UCSD-AML1 (cell line): Measurements from ENCODE around the gene CNTNAP5.

Experiments used
- DNase-seq: peaks from one replicate; lab custom pipeline; 2025; ENCODE audit not compliant: unreplicated experiment; lab: John Stamatoyannopoulos, UW

The CNTNAP5 gene

DNA sequence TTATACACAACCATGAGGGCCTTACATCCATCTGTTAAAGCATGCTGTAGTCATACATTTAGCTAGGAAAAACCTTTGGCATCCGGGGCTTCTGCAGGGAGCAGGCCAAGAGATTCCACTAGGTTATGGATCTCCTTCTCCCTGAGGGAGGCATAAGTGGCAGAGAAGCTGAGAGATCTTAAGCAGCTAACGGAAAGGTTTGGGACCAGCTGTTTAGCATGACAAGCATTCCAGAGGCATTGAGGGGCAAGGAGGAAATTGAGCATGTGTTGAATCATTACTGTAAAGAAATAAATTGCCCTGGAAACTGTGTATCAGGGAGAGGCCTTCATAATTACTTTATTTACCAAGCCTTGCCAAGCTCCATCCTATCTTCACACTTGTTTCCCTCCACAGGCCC, 643.1 kb downstream of the CNTNAP5 start:
- DNase-seq, result no peak

GRCh38 chr2:124670187-124670586, 645.1 kb downstream of the CNTNAP5 start:
- no peak for DNase-seq

- no peak for DNase-seq
Measured at GRCh38 chr2:124678043-124678442, 653.0 kb downstream of the CNTNAP5 start.

DNA sequence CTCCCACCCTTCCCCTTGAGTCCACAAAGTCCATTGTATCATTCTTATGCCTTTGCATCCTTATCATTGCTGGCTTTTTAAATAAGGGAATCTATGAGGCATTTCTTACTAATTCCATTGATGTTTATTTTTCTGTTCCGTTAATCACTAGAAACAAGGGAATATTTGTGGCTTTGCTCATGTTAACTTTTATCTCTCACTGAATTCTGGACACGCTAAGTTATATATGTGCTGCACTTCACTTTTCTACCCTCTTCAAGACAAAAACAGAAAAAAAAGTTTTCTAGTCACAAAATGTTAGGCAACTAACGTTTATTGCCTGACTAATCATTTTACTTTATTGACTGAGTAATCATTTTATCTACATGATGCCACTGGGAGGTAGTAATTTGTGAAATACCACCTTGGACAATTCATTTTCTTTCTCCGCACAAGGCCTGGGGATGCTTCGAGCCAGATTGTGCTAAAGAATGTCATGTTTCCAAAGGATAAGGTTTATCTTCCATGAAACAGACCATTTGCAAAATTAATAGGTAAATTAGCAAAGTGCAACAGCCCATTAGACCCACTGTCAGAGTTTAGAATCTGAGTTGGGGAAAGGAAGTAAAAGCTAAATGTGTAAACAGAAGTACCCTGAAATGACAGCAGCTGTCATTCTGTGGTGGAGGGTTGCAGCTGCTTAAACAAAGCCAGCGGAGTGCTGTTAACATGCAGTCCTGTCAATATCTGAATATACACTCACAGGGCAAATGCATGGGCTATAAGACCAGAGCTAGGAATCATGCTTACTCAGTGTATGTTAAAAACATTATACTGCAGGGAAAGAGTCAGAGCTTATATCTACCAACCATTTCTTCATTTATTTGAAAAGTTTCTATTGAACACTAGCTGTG, 658.7 kb downstream of the CNTNAP5 start:
- DNase-seq, result no peak

DNA sequence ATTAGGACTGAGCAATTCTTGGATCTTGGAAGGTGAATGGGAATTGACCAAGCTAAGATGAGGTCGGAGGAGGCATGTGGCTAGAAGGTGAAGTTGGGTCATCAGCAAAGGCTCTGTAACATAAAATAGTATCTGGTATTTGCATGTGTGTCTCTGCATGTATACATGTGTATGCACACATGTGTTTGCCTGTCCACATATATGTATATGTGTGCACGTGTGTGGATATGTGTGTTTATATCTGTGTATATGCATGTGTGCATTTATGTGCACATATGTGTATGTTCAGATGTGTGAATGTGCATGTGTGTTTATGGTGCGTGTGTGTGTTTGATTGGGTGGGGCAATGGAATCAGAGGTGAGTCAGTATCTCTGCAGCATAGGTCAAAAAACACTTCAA, 664.3 kb downstream of the CNTNAP5 start:
- DNase-seq, result no peak

GRCh38 chr2:124692216-124692615, 667.1 kb downstream of the CNTNAP5 start:
- DNase-seq, result no peak

- DNase-seq, result no peak
Measured at GRCh38 chr2:124692707-124693106, 667.6 kb downstream of the CNTNAP5 start.

DNA sequence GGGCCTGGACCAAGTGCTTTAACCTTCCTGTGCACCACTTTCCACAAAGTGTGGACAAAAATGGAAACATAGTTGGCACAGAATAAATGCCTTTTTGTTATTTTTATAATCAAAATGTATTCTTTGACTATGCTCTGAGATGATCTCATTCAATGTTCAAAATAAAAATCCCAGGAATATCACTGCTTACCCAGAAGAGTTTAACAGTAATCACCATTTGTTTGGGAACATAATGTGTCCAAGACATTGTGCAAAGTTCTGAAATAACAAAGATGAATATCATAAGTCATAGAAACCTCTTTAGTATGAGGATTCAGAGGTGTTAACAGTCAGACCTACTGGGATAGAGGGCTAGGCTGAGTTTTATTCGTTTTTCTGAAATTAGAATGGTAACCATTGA, 668.1 kb downstream of the CNTNAP5 start:
- DNase-seq, result no peak

DNA sequence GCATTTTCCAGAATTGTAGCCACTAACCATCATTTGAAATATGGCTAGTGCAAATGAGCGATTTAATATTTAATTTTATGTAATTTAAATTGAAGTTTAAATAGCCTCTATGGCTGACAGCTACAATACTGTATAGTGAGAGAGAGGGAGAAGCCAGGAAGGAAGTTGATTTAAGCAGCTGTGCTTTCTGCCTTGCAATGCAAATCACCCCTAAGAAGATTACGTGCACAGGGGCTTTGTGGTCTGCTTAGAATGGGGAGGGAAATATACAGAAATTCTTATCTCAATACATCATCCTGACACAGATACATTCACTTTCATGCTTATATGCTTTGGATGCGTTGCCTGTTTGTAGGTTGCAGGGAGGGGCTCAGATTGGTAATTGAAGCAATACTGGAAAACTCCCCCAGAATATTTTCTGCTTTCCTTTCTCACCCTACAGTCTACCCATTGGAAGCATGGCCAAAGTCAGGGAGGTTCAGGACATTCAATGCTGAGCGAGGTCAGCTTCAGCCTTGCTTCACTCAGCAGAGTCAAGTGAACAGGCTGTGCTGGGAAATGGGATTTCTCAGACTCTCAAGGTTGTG, 674.0 kb downstream of the CNTNAP5 start:
- DNase-seq, result no peak

DNA sequence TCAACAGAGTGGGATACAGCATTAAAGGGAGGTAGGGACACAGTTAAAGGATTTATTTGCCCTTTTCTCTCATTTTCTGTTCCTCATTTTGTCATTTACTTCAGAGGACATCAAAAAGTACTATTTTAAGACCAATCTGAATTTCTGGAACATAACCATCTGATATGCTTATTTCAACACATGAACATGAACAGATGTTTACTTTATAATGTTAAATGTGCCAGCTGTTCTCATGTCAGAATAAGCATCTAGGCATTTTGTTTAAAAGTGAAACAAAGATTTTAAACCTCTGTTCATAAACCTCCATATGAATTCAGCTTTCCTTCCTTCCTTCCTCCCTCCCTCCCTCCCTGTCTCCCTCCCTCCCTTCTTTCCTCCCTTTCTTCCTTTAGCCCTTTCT, 677.7 kb downstream of the CNTNAP5 start:
- DNase-seq, result no peak

DNA sequence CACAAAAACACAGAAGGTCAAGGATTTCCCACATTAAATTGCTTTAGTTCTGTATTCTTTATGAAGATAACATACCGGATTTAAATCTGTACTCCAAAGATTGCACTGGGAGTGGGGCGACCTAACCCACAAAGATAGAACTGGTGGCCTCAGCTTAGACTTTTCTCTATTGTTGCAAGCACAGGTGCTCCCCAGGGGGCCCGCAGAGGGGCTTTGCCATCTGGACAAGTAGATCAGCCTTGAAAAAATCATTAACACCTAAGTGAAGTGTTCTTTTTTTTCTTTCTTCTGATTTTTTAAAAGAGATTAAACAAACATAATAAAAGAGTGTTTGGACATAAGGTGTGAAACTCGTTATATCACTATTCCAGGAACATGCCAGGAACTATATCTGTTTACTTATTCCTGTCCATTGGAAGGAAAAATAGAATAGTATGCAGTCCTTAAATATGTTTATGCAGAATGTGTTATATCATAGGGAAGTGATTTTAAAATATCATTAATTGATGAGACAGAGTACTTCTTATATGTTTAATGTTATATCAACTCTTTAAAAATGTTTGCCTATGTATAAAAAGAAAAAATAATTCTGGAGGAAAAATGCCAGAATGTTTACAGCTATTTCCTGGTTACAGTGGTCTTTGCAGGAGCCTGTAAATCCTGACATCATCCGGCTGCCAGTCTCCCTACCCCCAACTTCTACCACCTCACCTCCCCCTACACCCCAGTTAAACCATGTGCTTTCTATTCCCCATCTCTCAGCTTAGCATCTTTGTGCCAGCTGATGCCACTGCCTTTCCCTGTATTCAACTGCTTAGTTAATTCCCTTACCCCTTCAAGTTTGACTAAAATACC, 679.2 kb downstream of the CNTNAP5 start:
- DNase-seq, result no peak

DNA sequence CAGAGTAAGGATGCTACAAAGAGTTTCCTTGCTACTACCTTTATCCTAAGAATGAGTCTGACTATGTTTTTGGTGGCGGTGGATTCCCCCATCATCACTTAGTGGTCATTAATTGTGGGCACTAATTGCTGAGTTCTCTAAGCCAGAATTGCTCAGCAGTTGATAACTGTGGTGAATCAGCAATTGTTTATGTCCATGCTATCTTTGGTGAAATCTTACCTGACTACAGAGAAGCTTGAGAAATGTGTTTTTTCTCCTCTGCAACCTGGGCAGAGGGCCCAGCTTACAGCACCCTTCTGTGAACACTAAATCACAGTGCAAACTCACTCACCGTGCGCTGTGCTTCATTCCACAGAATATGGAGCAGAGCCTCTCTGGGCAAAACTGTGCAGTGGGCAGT, 683.6 kb downstream of the CNTNAP5 start:
- no peak for DNase-seq

DNA sequence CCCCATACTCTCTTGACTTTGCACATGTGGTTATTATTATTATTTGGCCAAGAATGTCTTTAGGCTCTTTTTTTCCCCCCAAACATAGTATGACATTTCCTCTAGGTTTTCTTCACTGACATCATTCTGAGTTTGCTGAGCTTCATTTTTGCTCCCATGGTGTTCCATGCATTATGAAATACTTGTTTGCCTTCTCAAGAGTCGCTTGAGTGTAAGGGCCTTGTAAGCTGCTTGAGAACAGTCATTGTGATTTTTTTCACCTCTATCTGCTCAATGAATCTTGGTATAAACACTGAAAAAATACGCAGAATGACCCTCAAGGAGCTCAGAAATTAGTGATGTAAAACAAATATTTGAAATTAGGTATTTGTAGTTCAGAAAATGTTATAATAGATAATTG, 688.9 kb downstream of the CNTNAP5 start:
- no peak for DNase-seq

- no peak for DNase-seq
Measured at GRCh38 chr2:124725187-124725586, 700.1 kb downstream of the CNTNAP5 start.

GRCh38 chr2:124740636-124741035, 715.5 kb downstream of the CNTNAP5 start:
- DNase-seq, result no peak

GRCh38 chr2:124753842-124754241, 728.8 kb downstream of the CNTNAP5 start:
- no peak for DNase-seq

DNA sequence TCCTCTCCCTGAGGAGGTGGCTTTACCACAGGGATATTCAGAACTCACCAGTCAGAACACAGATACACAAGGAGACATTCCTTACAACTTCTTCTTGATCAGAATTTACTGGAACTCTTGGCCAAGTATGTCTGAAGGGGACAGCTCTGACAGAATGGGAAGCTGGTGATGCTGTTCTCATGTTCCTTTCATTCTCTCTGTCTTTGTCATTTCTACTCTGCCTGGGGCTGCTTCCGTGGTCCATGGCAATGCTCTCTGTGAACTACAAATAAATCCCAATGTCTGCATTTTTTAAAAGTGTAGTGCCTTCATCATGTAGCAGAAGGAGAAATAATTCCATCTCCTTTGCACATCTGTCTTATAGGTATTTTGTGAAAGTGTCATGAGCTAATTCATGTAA, 730.3 kb downstream of the CNTNAP5 start:
- no peak for DNase-seq

DNA sequence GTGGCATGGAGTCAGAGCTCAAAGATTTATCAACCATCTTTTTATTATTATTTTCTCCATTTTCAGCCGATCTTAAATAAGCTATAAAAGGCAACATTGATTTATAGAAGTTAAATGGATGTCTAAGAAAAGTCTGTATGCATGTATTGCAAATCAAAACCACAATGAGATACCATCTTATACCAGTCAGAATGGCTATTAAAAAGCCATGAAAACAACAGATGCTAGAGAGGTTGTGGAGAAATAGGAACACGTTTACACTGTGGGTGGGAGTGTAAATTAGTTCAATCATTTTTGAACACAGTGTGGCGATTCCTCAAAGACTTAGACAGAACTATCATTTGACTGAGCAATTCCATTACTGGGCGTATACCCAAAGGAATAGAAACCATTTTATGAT, 731.0 kb downstream of the CNTNAP5 start:
- DNase-seq, result no peak

DNA sequence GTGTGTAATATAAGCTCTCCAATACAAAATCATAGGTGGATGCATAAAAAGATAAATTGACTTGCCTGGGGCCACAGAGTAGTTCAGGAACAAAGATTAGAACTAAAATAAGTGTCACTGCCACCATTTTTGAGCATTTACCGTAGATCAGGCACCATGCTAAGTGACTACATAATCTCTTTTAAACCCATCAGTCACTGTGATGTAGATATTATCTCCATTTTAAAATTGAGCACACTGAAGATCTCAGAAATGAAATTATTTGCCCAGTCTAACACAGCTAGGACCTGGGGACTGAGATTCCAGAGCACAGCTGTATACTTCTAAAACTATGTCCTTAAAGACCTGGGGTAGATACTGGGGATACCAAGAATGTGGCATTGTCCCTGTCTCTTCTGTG, 737.3 kb downstream of the CNTNAP5 start:
- DNase-seq, result no peak

GRCh38 chr2:124763611-124764010, 738.5 kb downstream of the CNTNAP5 start:
- no peak for DNase-seq

DNA sequence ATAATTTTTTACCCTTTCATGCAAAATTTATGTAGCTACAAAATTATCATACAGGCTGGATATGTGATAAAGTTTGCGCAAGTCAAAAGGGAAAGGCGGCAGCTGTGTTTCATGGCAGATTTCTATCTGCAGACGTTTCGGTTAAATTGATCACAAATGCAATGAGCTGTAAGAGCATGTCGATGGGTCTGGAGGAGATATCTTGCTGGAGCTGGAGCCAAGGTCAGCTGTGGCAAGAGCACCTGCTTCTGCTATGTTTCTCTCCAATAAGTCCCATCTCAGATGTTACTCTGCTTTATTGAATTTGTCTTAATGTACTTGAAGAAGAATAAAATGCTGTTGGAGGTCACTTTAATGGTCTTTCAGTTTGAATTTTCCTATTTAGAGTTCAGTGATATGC, 749.7 kb downstream of the CNTNAP5 start:
- no peak for DNase-seq

DNA sequence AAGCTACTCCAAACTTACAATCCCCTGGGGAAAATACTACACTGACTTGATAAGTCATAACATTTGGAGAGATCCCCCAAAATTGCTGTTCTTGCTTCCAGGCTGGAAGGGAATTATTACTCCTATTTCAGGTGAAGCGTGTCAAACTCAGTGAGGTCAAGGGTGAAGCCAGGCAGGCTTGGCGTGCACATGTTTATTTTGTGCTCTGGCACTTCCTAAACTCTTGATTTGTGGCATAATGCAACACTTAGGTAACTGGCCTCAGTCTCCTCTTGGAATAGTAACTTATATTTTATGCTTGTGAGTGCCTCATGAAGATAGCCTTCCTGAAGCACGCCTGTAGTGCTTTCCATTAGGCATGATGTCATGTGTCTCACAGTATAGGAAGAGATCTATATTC, 751.2 kb downstream of the CNTNAP5 start:
- DNase-seq, result no peak
